Upper lobe of right lung (tissue), 1 donor: Measurements from ENCODE around the gene KDM6A. TPM values are rescaled to one million over a fixed set of nuclear protein-coding genes. Genes with fewer than 3 reads are reported as not detected.
"Not testable (repeated sequence)": the region's sequence is repeated elsewhere in the genome, so short reads cannot be mapped to it uniquely, and the experiment has no call there.

ENCODE experiments used
- ATAC-seq: fragments of 200-7000 bp; cut with Tn5 transposase; one replicate; pipeline ENCODE4 v1.9.1; 2020; ENCODE audit warnings: mild to moderate bottlenecking, moderate library complexity
- DNase-seq: peaks from one replicate; pipeline ENCODE4 v3.0.0-alpha.2; 2020
- H3K27ac ChIP-seq: fragments of 200-600 bp; one replicate; pipeline ENCODE4 v1.8.0; 2022
- H3K27me3 ChIP-seq: fragments of 200-600 bp; one replicate; pipeline ENCODE4 v1.8.0; 2022; ENCODE audit warnings: mild to moderate bottlenecking
- H3K36me3 ChIP-seq: fragments of 200-600 bp; one replicate; pipeline ENCODE4 v1.8.0; 2022
- H3K4me1 ChIP-seq: fragments of 200-600 bp; one replicate; pipeline ENCODE4 v1.8.0; 2022
- H3K4me3 ChIP-seq: fragments of 200-600 bp; one replicate; pipeline ENCODE4 v1.8.0; 2022; ENCODE audit warnings: mild to moderate bottlenecking
- H3K9me3 ChIP-seq: fragments of 200-600 bp; one replicate; pipeline ENCODE4 v1.8.0; 2022
- intact Hi-C: fragments of 100-400 bp; cut with DNase I; formaldehyde crosslinking; loops from one replicate; pipeline ENCODE4 v1.11.0; 2022
- long read RNA-seq: library from polyadenylated mRNA; unstranded; transcript quantifications from one replicate; pipeline ENCODE4 v2.0.0, GENCODE V29; 2021
- total RNA-seq: library from RNA; stranded (reverse); fragmentation: NEBNext Ultra II Directional; extraction: Animal tissue kit (Norgen Biotek cat#: 25700); gene quantifications from one replicate; pipeline ENCODE4 v1.2.1, GENCODE V29; 2021
- TF ChIP-seq, protein P1 (sequence below): fragments of 200-600 bp; IDR thresholded peaks from one replicate; pipeline ENCODE4 v1.8.0; 2022; ENCODE audit warnings: antibody characterized with exemption
- donor health status: DM: no; HTN: yes; CAD: no; lungs with severe emphysema.

KDM6A gene
- total RNA-seq = 24.7 TPM
- long read RNA-seq, full-length matches to known transcripts = 6 of 17 reads
- long read RNA-seq, partial matches to known transcripts = 4 of 17 reads
- long read RNA-seq, other reads (novel, unspliced or antisense) = 7 of 17 reads

DNA sequence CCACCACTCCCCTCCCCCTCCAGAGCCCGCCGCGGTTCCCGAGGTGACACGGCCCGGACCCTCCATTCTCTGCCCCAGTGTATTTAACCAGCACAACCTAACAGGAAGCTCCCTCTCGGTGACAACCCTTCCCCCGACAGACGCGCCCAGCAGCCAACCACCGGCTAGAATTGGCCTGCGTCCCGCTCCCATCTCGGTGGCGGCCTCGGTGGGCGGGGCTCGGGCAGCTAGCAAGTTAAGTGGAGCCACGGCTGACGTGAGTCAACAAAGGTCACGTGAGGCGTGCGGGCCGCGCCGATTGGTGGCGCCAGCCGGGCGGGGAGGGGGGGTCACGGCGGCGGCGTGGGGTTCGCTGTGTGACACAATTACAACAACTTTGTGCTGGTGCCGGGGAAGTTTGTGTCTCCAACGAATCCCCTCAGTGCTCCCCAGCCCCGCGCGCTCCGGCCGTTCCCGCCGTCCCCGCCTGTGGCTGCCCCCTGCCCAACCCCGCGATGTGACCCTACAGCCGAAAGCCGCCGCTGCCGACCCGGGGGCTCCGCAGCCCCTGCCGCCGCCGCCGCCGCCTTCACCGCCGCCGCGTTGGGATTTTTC is at the start of gene KDM6A:
KDM6A (plus strand) TSS at position 368 of the 594 bp plus-strand sequence. CDS start 364 bp downstream, outside the sequence.
- DNase-seq = peak; percentile 98
- Histone ChIP-seq H3K36me3 (no peaks in the 10 kb centered on the region), H3K4me3 (peak within 1 kb of the TSS; percentile 65), H3K27me3 (no peaks in the 10 kb centered on the region), H3K27ac (peak within 1 kb of the TSS; percentile 96), H3K4me1 (peaks cover 2% of the 10 kb centered on the region), H3K9me3 (no peaks in the 10 kb centered on the region)
- peak; percentile 96 for ATAC-seq
- intact Hi-C loops = no loop called here
- TF ChIP-seq, protein P1, sequence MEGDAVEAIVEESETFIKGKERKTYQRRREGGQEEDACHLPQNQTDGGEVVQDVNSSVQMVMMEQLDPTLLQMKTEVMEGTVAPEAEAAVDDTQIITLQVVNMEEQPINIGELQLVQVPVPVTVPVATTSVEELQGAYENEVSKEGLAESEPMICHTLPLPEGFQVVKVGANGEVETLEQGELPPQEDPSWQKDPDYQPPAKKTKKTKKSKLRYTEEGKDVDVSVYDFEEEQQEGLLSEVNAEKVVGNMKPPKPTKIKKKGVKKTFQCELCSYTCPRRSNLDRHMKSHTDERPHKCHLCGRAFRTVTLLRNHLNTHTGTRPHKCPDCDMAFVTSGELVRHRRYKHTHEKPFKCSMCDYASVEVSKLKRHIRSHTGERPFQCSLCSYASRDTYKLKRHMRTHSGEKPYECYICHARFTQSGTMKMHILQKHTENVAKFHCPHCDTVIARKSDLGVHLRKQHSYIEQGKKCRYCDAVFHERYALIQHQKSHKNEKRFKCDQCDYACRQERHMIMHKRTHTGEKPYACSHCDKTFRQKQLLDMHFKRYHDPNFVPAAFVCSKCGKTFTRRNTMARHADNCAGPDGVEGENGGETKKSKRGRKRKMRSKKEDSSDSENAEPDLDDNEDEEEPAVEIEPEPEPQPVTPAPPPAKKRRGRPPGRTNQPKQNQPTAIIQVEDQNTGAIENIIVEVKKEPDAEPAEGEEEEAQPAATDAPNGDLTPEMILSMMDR = no peak

DNA sequence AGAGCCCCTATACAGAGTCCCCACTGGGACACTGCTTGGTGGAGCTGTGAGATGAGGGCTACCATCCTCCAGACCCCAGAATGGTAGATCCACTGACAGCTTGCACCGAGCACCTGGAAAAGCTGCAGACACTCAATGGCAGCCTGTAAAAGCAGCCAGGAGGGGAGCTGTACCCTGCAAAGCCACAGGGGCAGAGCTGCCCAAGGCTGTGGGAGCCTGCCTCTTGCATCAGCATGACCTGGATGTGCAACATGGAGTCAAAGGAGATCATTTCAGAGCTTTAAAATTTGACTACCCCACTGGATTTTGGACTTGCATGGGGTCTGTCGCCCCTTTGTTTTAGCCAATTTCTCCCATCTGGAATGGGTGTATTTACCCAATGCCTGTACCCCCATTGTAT is 49.8 kb upstream of the KDM6A start:
- H3K4me3 ChIP-seq, DNase-seq, H3K9me3 ChIP-seq, H3K4me1 ChIP-seq, ATAC-seq, H3K27me3 ChIP-seq, intact Hi-C loops, H3K36me3 ChIP-seq, H3K27ac ChIP-seq: not testable (repeated sequence)

DNA sequence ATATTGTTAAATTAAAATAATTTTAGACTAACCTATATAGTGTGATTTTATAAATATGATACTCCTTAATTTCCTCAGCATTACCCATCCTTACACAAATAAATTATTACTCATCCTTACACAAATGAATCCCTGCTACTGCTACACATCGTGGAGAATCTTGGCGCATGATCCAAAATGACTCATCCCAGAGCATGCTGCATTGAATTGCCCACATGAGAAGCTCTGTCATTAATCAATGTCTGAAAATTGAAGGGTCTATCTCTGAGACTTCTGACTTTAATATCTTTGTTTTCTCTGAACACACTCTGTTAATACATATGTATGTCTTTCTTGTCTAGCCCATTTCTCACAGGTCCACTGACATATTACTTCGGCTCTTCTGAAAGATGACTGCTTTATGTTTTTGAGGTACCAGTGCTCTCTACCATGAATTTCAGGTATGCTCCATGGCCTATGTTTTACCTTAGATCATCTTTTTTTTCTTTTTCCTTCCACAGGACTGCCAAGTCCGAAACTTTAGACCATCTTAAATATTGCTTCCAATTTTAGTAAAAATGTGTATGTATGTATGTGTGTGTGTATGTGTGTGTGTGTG is 44.9 kb upstream of the KDM6A start:
- Histone ChIP-seq H3K4me3 (no peak overlapping the region), H3K27me3 (no peaks in the 10 kb centered on the region), H3K9me3 (no peaks in the 10 kb centered on the region), H3K27ac (no peak overlapping the region), H3K36me3 (no peaks in the 10 kb centered on the region), H3K4me1 (no peaks in the 10 kb centered on the region)
- TF ChIP-seq, protein P1 = no peak
- no peak for ATAC-seq
- intact Hi-C loops = no loop called here
- DNase-seq = no peak

GRCh38 chrX:44829832-44830231 is 43.2 kb upstream of the KDM6A start:
- TF ChIP-seq, protein P1 = no peak
- DNase-seq (no peak), ATAC-seq (no peak)
- intact Hi-C loops = no loop called here
- no peaks in the 10 kb centered on the region for H3K27me3 ChIP-seq
- H3K4me1 ChIP-seq = no peaks in the 10 kb centered on the region
- no peaks in the 10 kb centered on the region for H3K36me3 ChIP-seq
- no peaks in the 10 kb centered on the region for H3K9me3 ChIP-seq
- H3K4me3 ChIP-seq = no peak overlapping the region
- no peak overlapping the region for H3K27ac ChIP-seq

- no peak for ATAC-seq
- H3K27ac ChIP-seq = no peak overlapping the region
- no peaks in the 10 kb centered on the region for H3K27me3 ChIP-seq
- H3K4me1 ChIP-seq = no peaks in the 10 kb centered on the region
- DNase-seq = no peak
- no peak overlapping the region for H3K4me3 ChIP-seq
- TF ChIP-seq, protein P1 = no peak
- H3K9me3 ChIP-seq = no peaks in the 10 kb centered on the region
- intact Hi-C loops = no loop called here
- no peaks in the 10 kb centered on the region for H3K36me3 ChIP-seq
These were observed 30.3 kb upstream of the KDM6A start for GRCh38 chrX:44842550-44843317.

- Histone ChIP-seq H3K9me3 (no peaks in the 10 kb centered on the region), H3K27ac (no peak overlapping the region), H3K36me3 (no peaks in the 10 kb centered on the region), H3K27me3 (no peaks in the 10 kb centered on the region), H3K4me3 (no peak overlapping the region), H3K4me1 (no peaks in the 10 kb centered on the region)
- intact Hi-C loops = no loop called here
- ATAC-seq = no peak
- TF ChIP-seq, protein P1 = no peak
- DNase-seq = no peak
These were observed 29.7 kb upstream of the KDM6A start for GRCh38 chrX:44843318-44843702.
